Neutrophil (primary cell): ENCODE measurements around the gene DNAH9.

Experiments used
- H3K27ac ChIP-seq: fragments of 200-600 bp; sonication (generic); 2 replicates; pipeline ENCODE4 v1.5.1; 2016; ENCODE audit warnings: mild to moderate bottlenecking, moderate library complexity
- H3K27me3 ChIP-seq: fragments of 200-600 bp; sonication (generic); 2 replicates; pipeline ENCODE4 v1.6.0; 2016; ENCODE audit warnings: mild to moderate bottlenecking
- H3K36me3 ChIP-seq: fragments of 200-600 bp; sonication (generic); 2 replicates; pipeline ENCODE4 v1.5.1; 2017
- H3K4me1 ChIP-seq, 2 experiments: fragments of 200-600 bp in 1 of 2; sonication (generic) in 1 of 2; 1 replicate in 1 of 2; 2 replicates in 1 of 2; pipeline versions ENCODE4 v1.5.1 to v1.6.1; 2013 to 2016; ENCODE audit warnings: low read depth in 1 of 2, low read length in 1 of 2, mild to moderate bottlenecking in 1 of 2, moderate library complexity in 1 of 2; ENCODE audit not compliant: control insufficient read depth in 1 of 2, insufficient read depth in 1 of 2
- H3K4me3 ChIP-seq, 2 experiments: fragments of 200-600 bp in 1 of 2; sonication (generic) in 1 of 2; 1 replicate in 1 of 2; 2 replicates in 1 of 2; pipeline ENCODE4 v1.5.1; 2013 to 2016; ENCODE audit warnings: low read depth in 1 of 2, low read length in 1 of 2, mild to moderate bottlenecking in 1 of 2, moderate library complexity in 1 of 2
- H3K9me3 ChIP-seq: fragments of 200-600 bp; sonication (generic); 2 replicates; pipeline ENCODE4 v1.5.1; 2016
- TF ChIP-seq, protein P1 (sequence below): fragments of 200-600 bp; sonication (generic); IDR thresholded peaks from 2 replicates; pipeline ENCODE4 v1.5.1; 2016; ENCODE audit warnings: antibody characterized with exemption

The DNAH9 gene

DNA sequence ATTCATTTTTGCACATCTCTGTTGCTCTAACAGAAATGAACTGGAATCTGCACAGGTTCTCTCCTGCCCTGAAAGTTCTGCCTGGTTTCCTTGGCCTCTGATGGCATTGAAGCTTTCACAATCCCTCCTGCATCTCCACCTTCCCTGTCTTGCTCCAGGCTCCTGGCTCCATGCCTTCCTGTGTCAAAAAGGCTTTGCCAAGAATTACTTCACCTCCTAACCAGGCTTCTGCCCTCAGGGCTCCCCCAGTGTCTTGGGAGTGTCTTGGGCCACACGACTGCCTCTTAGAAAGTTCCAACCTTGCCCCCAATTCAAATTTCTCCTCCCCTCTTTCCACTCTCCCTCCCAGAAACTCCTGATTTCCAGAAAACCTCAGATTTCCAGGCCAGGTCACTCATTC is 37.0 kb upstream of the DNAH9 start:
- no peaks in the 10 kb centered on the region for H3K4me1 ChIP-seq

DNA sequence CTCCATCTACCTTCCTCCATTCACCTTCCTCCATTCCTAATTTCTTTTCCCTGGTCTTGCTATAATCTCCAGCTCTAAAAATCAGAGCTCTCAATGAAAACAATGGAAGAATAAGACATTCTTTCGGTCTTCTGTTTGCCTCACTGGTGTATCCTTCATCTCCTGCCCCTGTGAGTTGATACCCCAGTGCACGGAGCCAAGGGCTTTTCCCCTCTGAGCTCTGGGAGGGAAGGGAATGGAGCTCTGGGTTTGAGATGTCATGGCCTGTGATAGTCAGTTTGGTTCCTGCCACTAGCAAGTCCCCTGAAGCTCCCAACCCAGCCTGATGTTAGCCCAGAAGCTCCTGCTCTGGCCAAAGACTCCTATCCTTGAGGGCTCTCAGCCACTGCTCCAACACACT is 36.6 kb upstream of the DNAH9 start:
- TF ChIP-seq, protein P1, sequence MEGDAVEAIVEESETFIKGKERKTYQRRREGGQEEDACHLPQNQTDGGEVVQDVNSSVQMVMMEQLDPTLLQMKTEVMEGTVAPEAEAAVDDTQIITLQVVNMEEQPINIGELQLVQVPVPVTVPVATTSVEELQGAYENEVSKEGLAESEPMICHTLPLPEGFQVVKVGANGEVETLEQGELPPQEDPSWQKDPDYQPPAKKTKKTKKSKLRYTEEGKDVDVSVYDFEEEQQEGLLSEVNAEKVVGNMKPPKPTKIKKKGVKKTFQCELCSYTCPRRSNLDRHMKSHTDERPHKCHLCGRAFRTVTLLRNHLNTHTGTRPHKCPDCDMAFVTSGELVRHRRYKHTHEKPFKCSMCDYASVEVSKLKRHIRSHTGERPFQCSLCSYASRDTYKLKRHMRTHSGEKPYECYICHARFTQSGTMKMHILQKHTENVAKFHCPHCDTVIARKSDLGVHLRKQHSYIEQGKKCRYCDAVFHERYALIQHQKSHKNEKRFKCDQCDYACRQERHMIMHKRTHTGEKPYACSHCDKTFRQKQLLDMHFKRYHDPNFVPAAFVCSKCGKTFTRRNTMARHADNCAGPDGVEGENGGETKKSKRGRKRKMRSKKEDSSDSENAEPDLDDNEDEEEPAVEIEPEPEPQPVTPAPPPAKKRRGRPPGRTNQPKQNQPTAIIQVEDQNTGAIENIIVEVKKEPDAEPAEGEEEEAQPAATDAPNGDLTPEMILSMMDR = no peak
- no peak overlapping the region for H3K27ac ChIP-seq
- no peaks in the 10 kb centered on the region for H3K4me1 ChIP-seq
- H3K36me3 ChIP-seq = no peaks in the 10 kb centered on the region
- no peaks in the 10 kb centered on the region for H3K9me3 ChIP-seq
- no peak overlapping the region for H3K4me3 ChIP-seq
- H3K27me3 ChIP-seq = no peaks in the 10 kb centered on the region

More for the DNA sequence above, 37.0 kb upstream of the DNAH9 start:
- TF ChIP-seq, protein P1 = no peak
- Histone ChIP-seq H3K9me3 (no peaks in the 10 kb centered on the region), H3K27me3 (no peaks in the 10 kb centered on the region), H3K36me3 (no peaks in the 10 kb centered on the region), H3K4me3 (no peak overlapping the region), H3K27ac (no peak overlapping the region)

DNA sequence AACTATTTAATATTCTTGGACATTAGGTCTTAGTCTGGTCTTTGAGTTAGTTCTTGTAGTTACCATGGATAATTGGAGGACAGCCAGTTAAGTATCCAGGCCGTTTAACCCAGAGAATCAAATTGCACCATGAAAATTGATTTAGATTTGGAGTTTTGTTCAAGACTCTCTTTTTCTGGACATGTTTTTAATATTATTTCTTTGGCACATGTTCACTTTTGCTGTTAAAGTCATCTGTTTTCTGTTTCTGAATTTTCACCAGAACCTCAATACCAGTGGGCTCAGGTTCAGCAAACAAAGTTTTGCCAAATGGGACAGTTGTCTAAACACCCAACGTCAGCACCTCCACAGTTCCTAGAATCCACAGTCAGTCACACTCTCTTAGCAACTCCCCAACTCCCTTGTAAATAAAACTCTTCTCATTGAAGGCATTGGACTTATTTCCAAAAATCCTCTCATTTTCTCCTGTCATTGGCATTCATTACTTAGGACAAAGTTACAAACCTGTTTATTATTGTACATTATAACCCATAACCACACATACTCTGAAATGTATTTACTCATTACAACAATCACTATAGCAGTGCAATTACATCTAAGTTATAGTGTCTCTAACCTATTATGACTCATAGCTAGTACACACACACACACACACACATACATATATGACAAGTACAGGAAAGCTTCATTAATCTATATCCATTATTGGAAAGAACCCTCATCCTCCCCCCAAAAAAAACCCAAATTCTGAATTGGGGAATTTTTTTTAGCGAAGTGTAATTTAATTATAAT is 33.5 kb upstream of the DNAH9 start:
- H3K36me3 ChIP-seq = no peaks in the 10 kb centered on the region
- no peak overlapping the region for H3K27ac ChIP-seq
- H3K4me1 ChIP-seq = no peaks in the 10 kb centered on the region
- H3K27me3 ChIP-seq = no peaks in the 10 kb centered on the region
- no peak overlapping the region for H3K4me3 ChIP-seq
- TF ChIP-seq, protein P1 = no peak
- no peaks in the 10 kb centered on the region for H3K9me3 ChIP-seq

DNA sequence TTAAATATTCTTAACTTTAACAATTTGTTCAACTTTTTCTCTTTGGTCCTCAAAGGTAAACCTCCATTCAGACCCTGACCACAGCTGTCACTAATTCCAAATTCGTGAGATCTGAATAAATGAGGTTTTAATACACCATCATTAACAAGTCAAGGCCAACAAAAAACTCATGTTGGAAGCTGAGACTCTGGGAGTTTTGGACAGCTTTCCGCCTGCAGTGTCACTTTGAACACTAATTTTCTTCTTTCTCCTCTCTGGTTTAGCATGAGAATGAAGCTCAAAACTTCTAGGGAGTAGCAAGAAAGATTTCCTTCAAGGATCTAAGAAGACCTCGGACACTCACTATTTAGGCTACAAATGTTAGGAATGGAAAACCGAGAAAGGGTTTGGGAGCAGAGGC is 32.7 kb upstream of the DNAH9 start:
- Histone ChIP-seq H3K4me3 (no peak overlapping the region), H3K27ac (no peak overlapping the region), H3K4me1 (no peaks in the 10 kb centered on the region), H3K27me3 (no peaks in the 10 kb centered on the region), H3K9me3 (no peaks in the 10 kb centered on the region), H3K36me3 (no peaks in the 10 kb centered on the region)
- TF ChIP-seq, protein P1 = no peak

DNA sequence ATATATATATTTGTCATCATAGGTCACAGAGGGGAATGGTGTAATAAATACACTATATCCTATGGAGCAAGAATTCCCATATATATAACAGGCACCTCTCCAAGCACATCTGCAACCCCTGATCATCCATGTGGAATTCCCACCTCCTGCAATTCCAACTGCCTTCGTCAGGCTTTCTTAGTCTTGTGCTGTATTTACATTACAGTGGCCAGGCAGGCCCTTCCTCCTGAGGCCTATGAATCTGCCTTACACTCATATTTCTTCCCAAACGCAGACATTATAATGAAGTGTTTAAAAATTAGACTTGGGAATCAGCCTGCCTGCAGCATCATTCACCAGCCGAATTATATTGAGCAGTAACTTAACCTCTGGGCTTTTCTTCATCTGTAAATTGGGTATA is 19.3 kb upstream of the DNAH9 start:
- TF ChIP-seq, protein P1 = no peak
- Histone ChIP-seq H3K9me3 (no peaks in the 10 kb centered on the region), H3K4me3 (no peak overlapping the region), H3K27ac (no peak overlapping the region), H3K36me3 (no peaks in the 10 kb centered on the region), H3K4me1 (no peaks in the 10 kb centered on the region), H3K27me3 (no peaks in the 10 kb centered on the region)
